Measurements from ENCODE around the gene PBX3.

The PBX3 gene

GRCh38 chr9:125831054-125831453, 83.9 kb downstream of the PBX3 start:
- Histone ChIP-seq H3K4me3 (ENCODE audit: low read length) (no peak overlapping the region), H3K9ac (ENCODE audit: low read depth, low read length) (no peak overlapping the region), H3K27ac (ENCODE audit: low read length) (no peak overlapping the region), H3K36me3 (ENCODE audit: insufficient read depth, low read depth, low read length) (no peaks in the 10 kb centered on the region), H3K27me3 (ENCODE audit: insufficient read depth, low read length) (no peaks in the 10 kb centered on the region), H3K9me3 (ENCODE audit: insufficient read depth, low read depth, low read length) (no peaks in the 10 kb centered on the region), H3K4me1 (ENCODE audit: insufficient read depth, low read length) (no peaks in the 10 kb centered on the region)

GRCh38 chr9:125831616-125832015, 84.4 kb downstream of the PBX3 start:
- Histone ChIP-seq H3K27me3 (ENCODE audit: insufficient read depth, low read length) (no peaks in the 10 kb centered on the region), H3K9ac (ENCODE audit: low read depth, low read length) (no peak overlapping the region), H3K4me3 (ENCODE audit: low read length) (no peak overlapping the region), H3K36me3 (ENCODE audit: insufficient read depth, low read depth, low read length) (no peaks in the 10 kb centered on the region), H3K4me1 (ENCODE audit: insufficient read depth, low read length) (no peaks in the 10 kb centered on the region), H3K27ac (ENCODE audit: low read length) (no peak overlapping the region), H3K9me3 (ENCODE audit: insufficient read depth, low read depth, low read length) (no peaks in the 10 kb centered on the region)

DNA sequence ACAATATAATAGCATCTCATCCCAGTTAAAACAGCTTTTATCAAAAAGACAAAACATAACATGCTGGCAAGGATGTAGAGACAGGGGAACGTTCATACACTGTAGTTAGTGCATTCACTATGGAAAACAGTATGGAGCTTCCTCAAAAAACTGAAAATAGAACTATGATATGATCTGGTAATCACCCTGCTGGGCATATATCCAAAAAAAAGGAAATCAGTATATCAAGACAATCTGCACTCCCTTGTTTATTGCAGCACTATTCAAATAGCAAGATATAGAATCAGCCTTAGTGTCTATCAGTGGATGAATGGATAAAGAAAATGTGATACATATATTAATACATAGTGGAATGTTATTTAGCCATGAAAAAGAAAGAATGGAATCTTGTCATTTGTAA, 88.5 kb downstream of the PBX3 start:
- Histone ChIP-seq H3K4me3 (ENCODE audit: low read length) (no peak overlapping the region), H3K27ac (ENCODE audit: low read length) (no peak overlapping the region), H3K4me1 (ENCODE audit: insufficient read depth, low read length) (no peaks in the 10 kb centered on the region), H3K27me3 (ENCODE audit: insufficient read depth, low read length) (no peaks in the 10 kb centered on the region), H3K36me3 (ENCODE audit: insufficient read depth, low read depth, low read length) (no peaks in the 10 kb centered on the region), H3K9ac (ENCODE audit: low read depth, low read length) (no peak overlapping the region), H3K9me3 (ENCODE audit: insufficient read depth, low read depth, low read length) (no peaks in the 10 kb centered on the region)

DNA sequence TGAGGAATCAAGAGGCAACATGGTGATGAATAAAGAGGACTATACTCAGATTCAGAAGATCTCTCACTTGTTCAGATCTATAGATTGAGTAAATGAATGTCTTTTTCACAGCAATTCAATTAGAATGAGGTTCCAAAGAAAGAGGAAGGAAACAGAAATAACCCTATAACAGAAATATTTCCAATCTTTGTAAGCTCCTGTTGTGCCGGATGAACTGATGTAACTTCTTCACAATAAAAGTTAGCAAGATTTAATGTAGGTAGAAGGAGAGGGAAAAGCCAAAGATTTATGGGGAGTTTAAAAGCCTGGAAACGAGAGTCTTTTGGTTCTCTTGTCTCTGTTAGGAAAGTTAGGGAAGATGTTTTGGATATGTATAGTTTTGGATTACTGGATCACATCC, 92.1 kb downstream of the PBX3 start:
- Histone ChIP-seq H3K27me3 (ENCODE audit: insufficient read depth, low read length) (no peaks in the 10 kb centered on the region), H3K4me3 (ENCODE audit: low read length) (no peak overlapping the region), H3K36me3 (ENCODE audit: insufficient read depth, low read depth, low read length) (no peaks in the 10 kb centered on the region), H3K27ac (ENCODE audit: low read length) (no peak overlapping the region), H3K9ac (ENCODE audit: low read depth, low read length) (no peak overlapping the region), H3K4me1 (ENCODE audit: insufficient read depth, low read length) (peaks cover 13% of the 10 kb centered on the region), H3K9me3 (ENCODE audit: insufficient read depth, low read depth, low read length) (no peaks in the 10 kb centered on the region)

GRCh38 chr9:125841444-125841843, 94.3 kb downstream of the PBX3 start:
- Histone ChIP-seq H3K4me3 (ENCODE audit: low read length) (no peak overlapping the region), H3K36me3 (ENCODE audit: insufficient read depth, low read depth, low read length) (no peaks in the 10 kb centered on the region), H3K9me3 (ENCODE audit: insufficient read depth, low read depth, low read length) (no peaks in the 10 kb centered on the region), H3K27ac (ENCODE audit: low read length) (no peak overlapping the region), H3K27me3 (ENCODE audit: insufficient read depth, low read length) (no peaks in the 10 kb centered on the region), H3K4me1 (ENCODE audit: insufficient read depth, low read length) (peaks cover 24% of the 10 kb centered on the region), H3K9ac (ENCODE audit: low read depth, low read length) (no peak overlapping the region)

- Histone ChIP-seq H3K9ac (ENCODE audit: low read depth, low read length) (no peak overlapping the region), H3K27me3 (ENCODE audit: insufficient read depth, low read length) (no peaks in the 10 kb centered on the region), H3K4me3 (ENCODE audit: low read length) (no peak overlapping the region), H3K36me3 (ENCODE audit: insufficient read depth, low read depth, low read length) (no peaks in the 10 kb centered on the region), H3K27ac (ENCODE audit: low read length) (no peak overlapping the region), H3K9me3 (ENCODE audit: insufficient read depth, low read depth, low read length) (no peaks in the 10 kb centered on the region), H3K4me1 (ENCODE audit: insufficient read depth, low read length) (peaks cover 24% of the 10 kb centered on the region)
These were observed 95.1 kb downstream of the PBX3 start for GRCh38 chr9:125842242-125842641.

DNA sequence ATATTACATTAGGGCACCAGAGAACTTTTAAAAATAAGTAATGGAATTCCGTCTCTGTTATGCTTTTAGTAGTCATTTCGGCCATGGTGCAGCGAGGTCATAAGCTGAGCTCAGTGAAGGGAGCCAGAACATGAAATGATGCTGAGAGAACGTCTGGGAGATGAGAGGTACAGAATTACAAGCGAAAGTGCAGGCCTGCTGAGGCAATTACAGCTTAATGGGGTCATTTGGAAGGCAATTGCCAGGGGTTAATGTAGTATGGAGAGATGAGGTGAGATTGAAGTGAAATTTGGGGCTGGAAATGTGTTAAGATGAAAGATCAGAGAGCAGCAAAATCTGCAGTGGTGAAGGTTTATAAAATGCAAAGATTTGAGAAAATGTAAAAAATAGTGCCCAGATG, 96.5 kb downstream of the PBX3 start:
- Histone ChIP-seq H3K27me3 (ENCODE audit: insufficient read depth, low read length) (no peaks in the 10 kb centered on the region), H3K4me3 (ENCODE audit: low read length) (no peak overlapping the region), H3K36me3 (ENCODE audit: insufficient read depth, low read depth, low read length) (no peaks in the 10 kb centered on the region), H3K9ac (ENCODE audit: low read depth, low read length) (no peak overlapping the region), H3K27ac (ENCODE audit: low read length) (no peak overlapping the region), H3K9me3 (ENCODE audit: insufficient read depth, low read depth, low read length) (no peaks in the 10 kb centered on the region), H3K4me1 (ENCODE audit: insufficient read depth, low read length) (peaks cover 24% of the 10 kb centered on the region)

DNA sequence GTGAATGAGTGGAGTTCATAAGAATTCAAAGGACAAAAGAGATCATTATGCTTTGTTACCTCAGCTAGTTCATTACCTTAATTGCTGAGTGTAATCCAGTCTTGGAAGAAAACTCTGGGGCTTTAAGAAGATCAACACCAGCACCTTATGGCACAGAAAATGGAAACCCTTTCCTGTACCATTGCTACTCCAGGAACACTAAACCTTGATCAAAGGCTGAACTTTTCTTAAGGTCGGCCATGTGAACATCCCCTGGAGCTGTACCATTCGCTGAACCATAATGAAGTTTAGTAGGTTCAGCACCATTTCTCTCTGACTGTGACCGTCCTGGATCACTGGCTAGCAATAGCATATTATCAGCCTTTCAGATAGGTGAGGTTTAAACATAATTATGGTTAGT, 97.4 kb downstream of the PBX3 start:
- Histone ChIP-seq H3K27me3 (ENCODE audit: insufficient read depth, low read length) (no peaks in the 10 kb centered on the region), H3K4me1 (ENCODE audit: insufficient read depth, low read length) (peaks cover 24% of the 10 kb centered on the region), H3K9me3 (ENCODE audit: insufficient read depth, low read depth, low read length) (no peaks in the 10 kb centered on the region), H3K27ac (ENCODE audit: low read length) (no peak overlapping the region), H3K4me3 (ENCODE audit: low read length) (no peak overlapping the region), H3K36me3 (ENCODE audit: insufficient read depth, low read depth, low read length) (no peaks in the 10 kb centered on the region), H3K9ac (ENCODE audit: low read depth, low read length) (no peak overlapping the region)

GRCh38 chr9:125845271-125845808, 98.2 kb downstream of the PBX3 start:
- Histone ChIP-seq H3K4me1 (ENCODE audit: insufficient read depth, low read length) (peaks cover 24% of the 10 kb centered on the region), H3K36me3 (ENCODE audit: insufficient read depth, low read depth, low read length) (no peaks in the 10 kb centered on the region), H3K27me3 (ENCODE audit: insufficient read depth, low read length) (no peaks in the 10 kb centered on the region), H3K9ac (ENCODE audit: low read depth, low read length) (no peak overlapping the region), H3K27ac (ENCODE audit: low read length) (no peak overlapping the region), H3K9me3 (ENCODE audit: insufficient read depth, low read depth, low read length) (no peaks in the 10 kb centered on the region), H3K4me3 (ENCODE audit: low read length) (no peak overlapping the region)

DNA sequence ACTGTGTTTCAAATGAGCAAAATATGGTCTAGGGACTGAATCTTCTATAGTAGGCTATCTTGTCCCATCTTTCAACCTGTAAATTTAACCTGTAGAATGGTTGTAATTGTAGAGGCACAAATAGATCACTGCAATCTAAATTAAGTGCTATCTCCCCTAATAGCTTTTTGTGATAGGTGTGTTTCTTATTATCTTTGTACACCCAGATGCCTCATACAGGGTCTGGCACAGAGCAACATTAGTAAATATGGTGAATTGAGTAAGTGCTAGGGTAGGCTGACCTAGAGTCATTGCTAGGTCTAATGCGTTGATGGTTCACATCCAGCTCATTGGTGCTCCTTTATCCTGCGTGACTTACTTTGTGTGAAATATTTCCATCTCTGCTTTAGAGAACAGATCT, 100.6 kb downstream of the PBX3 start:
- Histone ChIP-seq H3K27ac (ENCODE audit: low read length) (no peak overlapping the region), H3K9ac (ENCODE audit: low read depth, low read length) (no peak overlapping the region), H3K27me3 (ENCODE audit: insufficient read depth, low read length) (no peaks in the 10 kb centered on the region), H3K4me1 (ENCODE audit: insufficient read depth, low read length) (peaks cover 17% of the 10 kb centered on the region), H3K4me3 (ENCODE audit: low read length) (no peak overlapping the region), H3K36me3 (ENCODE audit: insufficient read depth, low read depth, low read length) (no peaks in the 10 kb centered on the region), H3K9me3 (ENCODE audit: insufficient read depth, low read depth, low read length) (no peaks in the 10 kb centered on the region)

- no peaks in the 10 kb centered on the region for H3K36me3 ChIP-seq (ENCODE audit: insufficient read depth, low read depth, low read length)
- H3K9ac ChIP-seq (ENCODE audit: low read depth, low read length) = no peak overlapping the region
- no peaks in the 10 kb centered on the region for H3K27me3 ChIP-seq (ENCODE audit: insufficient read depth, low read length)
- no peaks in the 10 kb centered on the region for H3K9me3 ChIP-seq (ENCODE audit: insufficient read depth, low read depth, low read length)
- H3K27ac ChIP-seq (ENCODE audit: low read length) = no peak overlapping the region
- no peak overlapping the region for H3K4me3 ChIP-seq (ENCODE audit: low read length)
- peaks cover 3% of the 10 kb centered on the region for H3K4me1 ChIP-seq (ENCODE audit: insufficient read depth, low read length)
These were observed 103.0 kb downstream of the PBX3 start for GRCh38 chr9:125850106-125850632.

DNA sequence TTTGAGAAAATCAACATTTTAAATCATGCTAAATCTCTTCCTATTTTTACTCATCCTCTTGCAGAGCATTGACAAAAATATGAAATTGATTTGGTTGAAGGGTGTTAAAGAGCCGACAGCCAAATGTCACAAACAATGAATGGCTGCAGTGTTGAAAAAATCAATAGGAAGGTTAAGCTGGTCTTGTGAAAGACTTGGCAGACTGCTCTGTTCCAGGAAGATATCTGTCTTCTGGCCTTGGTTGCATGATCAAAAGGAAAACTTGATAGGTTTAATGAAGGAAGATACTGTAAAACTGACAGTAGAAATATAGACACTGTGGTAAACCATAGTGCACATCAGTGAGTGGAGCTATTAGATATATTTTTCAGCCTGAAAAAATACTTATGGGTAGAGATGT, 103.6 kb downstream of the PBX3 start:
- no peak overlapping the region for H3K4me3 ChIP-seq (ENCODE audit: low read length)
- no peaks in the 10 kb centered on the region for H3K27me3 ChIP-seq (ENCODE audit: insufficient read depth, low read length)
- H3K9ac ChIP-seq (ENCODE audit: low read depth, low read length) = no peak overlapping the region
- H3K36me3 ChIP-seq (ENCODE audit: insufficient read depth, low read depth, low read length) = no peaks in the 10 kb centered on the region
- no peak overlapping the region for H3K27ac ChIP-seq (ENCODE audit: low read length)
- H3K4me1 ChIP-seq (ENCODE audit: insufficient read depth, low read length) = no peaks in the 10 kb centered on the region
- H3K9me3 ChIP-seq (ENCODE audit: insufficient read depth, low read depth, low read length) = no peaks in the 10 kb centered on the region

Measured in iPS-20b (cell line).